PC-3 (cell line): ENCODE measurements around the gene LCE1D. TPM values are rescaled to one million over a fixed set of nuclear protein-coding genes. Genes with fewer than 3 reads are reported as not detected.
A peak's percentile ranks its signal among the peaks of the same experiment; 100 is the strongest.

Experiments
- ATAC-seq: fragments of 200-7000 bp; cut with Tn5 transposase; 2 replicates; pipeline ENCODE4 v1.9.1; 2020; ENCODE audit warnings: mild to moderate bottlenecking, moderate library complexity
- BruUV-seq: library from RNA; stranded (reverse); fragments of 400-500 nt; replicated peaks from 2 replicates; lab custom pipeline; 2021; lab: Mats Ljungman, UMichigan
- CTCF ChIA-PET: fragments of 300-600 bp; sonication (Branson Sonifier 250); formaldehyde crosslinking; loops from one replicate; lab custom pipeline; 2022; ENCODE audit warnings: antibody characterized with exemption; lab: Charles Lee
- POLR2A ChIA-PET: fragments of 300-600 bp; sonication (Branson Sonifier 250); formaldehyde crosslinking; loops from one replicate; lab custom pipeline; 2022; ENCODE audit warnings: antibody characterized with exemption; ENCODE audit not compliant: unreplicated experiment; lab: Charles Lee
- DNase-seq: peaks from one replicate; pipeline ENCODE4 v3.0.0-alpha.2; 2015
- H2AFZ ChIP-seq: fragments of 300-600 bp; sonication (generic); 2 replicates; pipeline ENCODE4 v1.6.0; 2016; ENCODE audit warnings: antibody characterized with exemption, low read length
- H3F3A ChIP-seq: fragments of 300-600 bp; sonication (generic); one replicate; pipeline ENCODE4 v1.6.0; 2017; ENCODE audit warnings: antibody characterized with exemption, low read length, control low read depth, mild to moderate bottlenecking; ENCODE audit not compliant: unreplicated experiment
- H3K27ac ChIP-seq: fragments of 300-600 bp; sonication (generic); 2 replicates; pipeline ENCODE4 v1.5.1; 2016; ENCODE audit warnings: mild to moderate bottlenecking, low read length
- H3K27me3 ChIP-seq: fragments of 300-600 bp; sonication (generic); 2 replicates; pipeline ENCODE4 v1.6.1; 2016; ENCODE audit warnings: low read length, mixed read lengths
- H3K36me3 ChIP-seq: fragments of 300-600 bp; sonication (generic); 2 replicates; pipeline ENCODE4 v1.6.1; 2016; ENCODE audit warnings: low read depth, mixed run types, low read length, mixed read lengths
- H3K4me1 ChIP-seq: fragments of 300-600 bp; sonication (generic); 2 replicates; pipeline ENCODE4 v1.5.1; 2016; ENCODE audit warnings: low read length; ENCODE audit not compliant: insufficient read depth
- H3K4me2 ChIP-seq: fragments of 300-600 bp; sonication (generic); 2 replicates; pipeline ENCODE4 v1.6.0; 2016; ENCODE audit warnings: low read length
- H3K4me3 ChIP-seq: fragments of 300-600 bp; sonication (generic); 2 replicates; pipeline ENCODE4 v1.5.1; 2016; ENCODE audit warnings: mild to moderate bottlenecking, low read length, mixed read lengths
- H3K79me2 ChIP-seq: fragments of 300-600 bp; sonication (generic); 2 replicates; pipeline ENCODE4 v1.6.1; 2017; ENCODE audit warnings: low read length, mixed read lengths
- H3K9ac ChIP-seq: fragments of 300-600 bp; sonication (generic); 2 replicates; pipeline ENCODE4 v1.6.0; 2016; ENCODE audit warnings: mild to moderate bottlenecking, low read length
- H3K9me2 ChIP-seq: fragments of 300-600 bp; sonication (generic); replicated peaks from 2 replicates; pipeline ENCODE4 v1.6.1; 2016; ENCODE audit warnings: mixed run types, low read length, mixed read lengths
- H3K9me3 ChIP-seq: fragments of 300-600 bp; sonication (generic); 2 replicates; pipeline ENCODE4 v1.6.1; 2016; ENCODE audit warnings: low read length, mixed read lengths
- H4K20me1 ChIP-seq: fragments of 300-600 bp; sonication (generic); 2 replicates; pipeline ENCODE4 v1.6.1; 2016; ENCODE audit warnings: low read length, mixed read lengths
- CTCF ChIP-seq: fragments of 300-600 bp; sonication (generic); conservative IDR thresholded peaks from 2 replicates; pipeline ENCODE4 v1.5.1; 2017; ENCODE audit warnings: antibody characterized with exemption, low read depth, mild to moderate bottlenecking, low read length
- EZH2 ChIP-seq: fragments of 300-600 bp; sonication (generic); IDR thresholded peaks from one replicate; pipeline ENCODE4 v1.6.1; 2017; ENCODE audit warnings: antibody characterized with exemption, mild to moderate bottlenecking, low read length; ENCODE audit not compliant: unreplicated experiment
- EZH2phosphoT487 ChIP-seq: fragments of 300-600 bp; sonication (generic); IDR thresholded peaks from 2 replicates; pipeline ENCODE4 v1.6.1; 2018; ENCODE audit warnings: mild to moderate bottlenecking, antibody characterized with exemption, low read length, borderline replicate concordance
- intact Hi-C: fragments of 100-400 bp; cut with micrococcal nuclease; formaldehyde crosslinking; loops from 2 replicates; pipeline ENCODE4 v1.9.0; 2023
- total RNA-seq: library from RNA; depleted of rRNA; stranded (reverse); fragments of >200 nt; gene quantifications from 2 replicates; pipeline ENCODE4 v1.2.3, GENCODE V29; 2014

Gene LCE1D
- total RNA-seq, 1 experiment from 2014 or later = not detected

GRCh38 chr1:152753586-152753985 lies 42.9 kb upstream of the LCE1D start:
- ChIA-PET CTCF (no interaction called here), POLR2A (no interaction called here)
- H3K79me2 ChIP-seq = no peaks in the 10 kb centered on the region
- peaks cover 12% of the 10 kb centered on the region for H3K4me1 ChIP-seq
- H4K20me1 ChIP-seq = no peaks in the 10 kb centered on the region
- no peaks in the 10 kb centered on the region for H3F3A ChIP-seq
- BruUV-seq = no TSS peak
- no peak overlapping the region for H3K4me3 ChIP-seq
- no peaks in the 10 kb centered on the region for H3K9me3 ChIP-seq
- H3K27me3 ChIP-seq = peaks cover 9% of the 10 kb centered on the region; the same call in 1 of the 2 replicates
- no peak overlapping the region for H3K9ac ChIP-seq
- no peaks in the 10 kb centered on the region for H3K36me3 ChIP-seq
- H2AFZ ChIP-seq = no peak overlapping the region
- intact Hi-C loops = no loop called here
- H3K9me2 ChIP-seq = no peaks in the 10 kb centered on the region; the same call in 1 of the 2 replicates
- DNase-seq (no peak), ATAC-seq (no peak)
- H3K4me2 ChIP-seq = no peak overlapping the region
- TF ChIP-seq CTCF = no peak
- TF ChIP-seq EZH2 = no peak
- TF ChIP-seq EZH2phosphoT487 = no peak
- H3K27ac ChIP-seq = no peak overlapping the region

DNA sequence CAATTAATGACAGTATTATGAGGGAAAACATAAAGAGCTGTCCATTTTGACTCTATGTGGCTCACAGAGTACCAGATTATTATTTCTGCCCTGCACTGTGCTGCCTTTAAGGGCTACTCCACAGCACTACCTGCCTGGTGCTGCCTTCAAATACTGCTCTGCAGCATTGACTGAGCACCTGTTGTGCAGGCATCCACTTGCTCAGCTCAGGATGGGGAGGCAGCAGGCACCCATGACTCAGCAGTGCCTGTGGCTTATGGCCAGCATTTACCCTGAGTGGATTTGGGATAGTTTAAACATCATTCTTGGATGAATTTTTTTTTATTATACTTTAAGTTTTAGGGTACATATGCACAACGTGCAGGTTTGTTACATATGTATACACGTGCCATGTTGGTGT lies 39.6 kb upstream of the LCE1D start:
- POLR2A ChIA-PET = no interaction called here

More for the DNA sequence above, 39.6 kb upstream of the LCE1D start:
- no peaks in the 10 kb centered on the region for H3K9me3 ChIP-seq
- no peak overlapping the region for H3K4me2 ChIP-seq
- H3K36me3 ChIP-seq = no peaks in the 10 kb centered on the region
- no peaks in the 10 kb centered on the region for H3F3A ChIP-seq
- H3K27me3 ChIP-seq = peaks cover 8% of the 10 kb centered on the region; the same call in 1 of the 2 replicates
- CTCF ChIA-PET = no interaction called here
- peak; percentile 58 for ATAC-seq
- H3K4me3 ChIP-seq = no peak overlapping the region
- no peak overlapping the region for H2AFZ ChIP-seq
- H3K79me2 ChIP-seq = no peaks in the 10 kb centered on the region
- intact Hi-C loops = no loop called here
- no peak overlapping the region for H3K27ac ChIP-seq
- DNase-seq = peak; percentile 61
- TF ChIP-seq EZH2phosphoT487 = no peak
- TF ChIP-seq EZH2 = no peak
- TF ChIP-seq CTCF = no peak
- H4K20me1 ChIP-seq = no peaks in the 10 kb centered on the region
- no peaks in the 10 kb centered on the region; the same call in 1 of the 2 replicates for H3K9me2 ChIP-seq
- H3K4me1 ChIP-seq = peaks cover 11% of the 10 kb centered on the region
- H3K9ac ChIP-seq = no peak overlapping the region
- BruUV-seq = no TSS peak
